GM23338 (cell line): ENCODE results near the gene STX1A. TPM values are rescaled to one million over a fixed set of nuclear protein-coding genes. Genes with fewer than 3 reads are reported as not detected.

ENCODE experiments used
- ATAC-seq: fragments of 200-7000 bp; cut with Tn5 transposase; 3 replicates; pipeline ENCODE4 v1.9.1; 2020
- DNase-seq: peaks from one replicate; pipeline ENCODE4 v3.0.0-alpha.2; 2015; ENCODE audit warnings: low spot score
- H2AFZ ChIP-seq: fragments of 200-600 bp; sonication (generic); 2 replicates; pipeline ENCODE4 v1.8.0; 2016; ENCODE audit warnings: antibody characterized with exemption, mild to moderate bottlenecking, moderate library complexity
- H3F3A ChIP-seq: fragments of 200-600 bp; sonication (generic); replicated peaks from 2 replicates; pipeline ENCODE4 v1.8.0; 2017; ENCODE audit warnings: antibody characterized with exemption, mixed run types, low read depth
- H3K27ac ChIP-seq: fragments of 200-600 bp; sonication (generic); 2 replicates; pipeline ENCODE4 v1.6.1; 2016; ENCODE audit warnings: low read depth
- H3K27me3 ChIP-seq: fragments of 200-600 bp; sonication (generic); 2 replicates; pipeline ENCODE4 v1.8.0; 2016; ENCODE audit warnings: mild to moderate bottlenecking, mixed run types, moderate library complexity; ENCODE audit not compliant: insufficient read depth
- H3K36me3 ChIP-seq: fragments of 200-600 bp; sonication (generic); 2 replicates; pipeline ENCODE4 v1.8.0; 2016; ENCODE audit warnings: mild to moderate bottlenecking; ENCODE audit not compliant: insufficient read depth
- H3K4me1 ChIP-seq: fragments of 200-600 bp; sonication (generic); 2 replicates; pipeline ENCODE4 v1.8.0; 2016; ENCODE audit warnings: mild to moderate bottlenecking, moderate library complexity; ENCODE audit not compliant: insufficient read depth
- H3K4me2 ChIP-seq: fragments of 200-600 bp; sonication (generic); 2 replicates; pipeline ENCODE4 v1.7.1; 2017; ENCODE audit warnings: mixed run types
- H3K4me3 ChIP-seq: fragments of 200-600 bp; sonication (generic); 2 replicates; pipeline ENCODE4 v1.6.1; 2016; ENCODE audit warnings: mixed run types
- H3K79me2 ChIP-seq: fragments of 200-600 bp; sonication (generic); replicated peaks from 2 replicates; pipeline ENCODE4 v1.8.0; 2017; ENCODE audit warnings: mild to moderate bottlenecking; ENCODE audit not compliant: insufficient read depth
- H3K9me2 ChIP-seq: fragments of 200-600 bp; sonication (generic); 2 replicates; pipeline ENCODE4 v1.8.0; 2017; ENCODE audit not compliant: insufficient read depth
- H4K20me1 ChIP-seq: fragments of 200-600 bp; sonication (generic); replicated peaks from 2 replicates; pipeline ENCODE4 v1.8.0; 2017; ENCODE audit warnings: mild to moderate bottlenecking; ENCODE audit not compliant: insufficient read depth
- H3K27ac Mint-ChIP-seq: 2 replicates; pipeline ENCODE4 v1.8.0; 2020; ENCODE audit warnings: inconsistent platforms, mild to moderate bottlenecking, moderate library complexity, mixed read lengths
- H3K27me3 Mint-ChIP-seq: 3 replicates; pipeline ENCODE4 v1.8.0; 2022; ENCODE audit warnings: low read depth, mild to moderate bottlenecking, moderate library complexity, mixed read lengths, inconsistent platforms; ENCODE audit not compliant: insufficient read depth, poor library complexity
- H3K36me3 Mint-ChIP-seq: 3 replicates; pipeline ENCODE4 v1.8.0; 2021; ENCODE audit warnings: low read depth, mild to moderate bottlenecking, inconsistent platforms, moderate library complexity, mixed read lengths
- H3K4me1 Mint-ChIP-seq: 3 replicates; pipeline ENCODE4 v1.8.0; 2020; ENCODE audit warnings: mild to moderate bottlenecking, inconsistent platforms, mixed read lengths
- H3K4me3 Mint-ChIP-seq: 3 replicates; pipeline ENCODE4 v1.8.0; 2021; ENCODE audit warnings: moderate library complexity, mild to moderate bottlenecking, inconsistent platforms, mixed read lengths
- H3K9me3 Mint-ChIP-seq: 3 replicates; pipeline ENCODE4 v1.8.0; 2020; ENCODE audit warnings: moderate library complexity, mild to moderate bottlenecking, inconsistent platforms, mixed read lengths
- CREB1 ChIP-seq: fragments of 250-450 bp; sonication (Bioruptor Pico); IDR thresholded peaks from 2 replicates; pipeline ENCODE4 v1.5.0; 2020; ENCODE audit warnings: low read depth, mild to moderate bottlenecking, moderate library complexity
- CTCF ChIP-seq, 2 experiments: fragments of 200-600 bp in 1 of 2; sonication (generic) in 1 of 2; conservative IDR thresholded peaks; 2 replicates each; pipeline versions ENCODE4 v1.5.1 to v1.6.1; 2016 to 2017; ENCODE audit warnings: antibody characterized with exemption in 2 of 2, low read depth in 2 of 2, mild to moderate bottlenecking in 2 of 2, moderate library complexity in 1 of 2
- ETS1 ChIP-seq: IDR thresholded peaks from 2 replicates; pipeline ENCODE4 v1.6.1; 2016; ENCODE audit warnings: antibody characterized with exemption
- EZH2 ChIP-seq: fragments of 200-600 bp; sonication (generic); IDR thresholded peaks from one replicate; pipeline ENCODE4 v1.8.0; 2017; ENCODE audit warnings: antibody characterized with exemption, mild to moderate bottlenecking, low read depth; ENCODE audit not compliant: unreplicated experiment
- EZH2phosphoT487 ChIP-seq: fragments of 200-600 bp; sonication (generic); IDR thresholded peaks from one replicate; pipeline ENCODE4 v1.8.1; 2018; ENCODE audit warnings: antibody characterized with exemption; ENCODE audit not compliant: unreplicated experiment
- NANOG ChIP-seq: IDR thresholded peaks from 2 replicates; pipeline ENCODE4 v1.6.1; 2016; ENCODE audit warnings: antibody characterized with exemption, borderline replicate concordance
- POLR2AphosphoS5 ChIP-seq: IDR thresholded peaks from 2 replicates; pipeline ENCODE4 v1.6.1; 2016; ENCODE audit warnings: antibody characterized with exemption, low read depth
- STAT1 ChIP-seq: IDR thresholded peaks from one replicate; pipeline ENCODE4 v1.6.1; 2016; ENCODE audit warnings: antibody characterized with exemption; ENCODE audit not compliant: unreplicated experiment
- ZNF114 ChIP-seq: fragments of 250-450 bp; sonication (Bioruptor Pico); IDR thresholded peaks from 2 replicates; pipeline ENCODE4 v1.5.0; 2020; ENCODE audit warnings: mild to moderate bottlenecking, moderate library complexity
- ZNF331 ChIP-seq: fragments of 250-450 bp; sonication (Bioruptor Pico); IDR thresholded peaks from 2 replicates; pipeline ENCODE4 v1.5.0; 2020; ENCODE audit warnings: low read depth, mild to moderate bottlenecking, moderate library complexity
- ZNF462 ChIP-seq: fragments of 250-450 bp; sonication (Bioruptor Pico); IDR thresholded peaks from 2 replicates; pipeline ENCODE4 v1.5.0; 2020; ENCODE audit warnings: mild to moderate bottlenecking, moderate library complexity
- polyA plus RNA-seq: library from polyadenylated mRNA; unstranded; fragments of >200 nt; fragmentation: Nextera tagmentation; extraction: Ambion mirVana; gene quantifications from 2 replicates; pipeline ENCODE4 v1.2.1, GENCODE V29; 2016
- total RNA-seq: library from RNA; depleted of rRNA; stranded (reverse); fragments of >200 nt; shearing (Covaris generic); gene quantifications from 2 replicates; pipeline ENCODE4 v1.2.3, GENCODE V29; 2014

Gene STX1A
- total and polyA plus RNA-seq, 2 experiments from 2014 or later, result 9.1 to 19.8 TPM

- no peak overlapping the region for H3K4me3 ChIP-seq
- no peaks in the 10 kb centered on the region for H4K20me1 ChIP-seq
- H3K27me3 ChIP-seq, result peaks cover 42% of the 10 kb centered on the region
- Mint-ChIP-seq H3K27me3 (peaks cover 34% of the 10 kb centered on the region), H3K9me3 (no peaks in the 10 kb centered on the region), H3K4me1 (peaks cover 9% of the 10 kb centered on the region), H3K27ac (no peak overlapping the region), H3K4me3 (peak overlapping the region; percentile 11; the same call in 1 of the 3 replicates), H3K36me3 (no peaks in the 10 kb centered on the region; the same call in 2 of the 3 replicates)
- peaks cover 11% of the 10 kb centered on the region; the same call in 1 of the 2 replicates for H3K4me1 ChIP-seq
- no peak overlapping the region for H3K4me2 ChIP-seq
- ATAC-seq (no peak), DNase-seq (no peak)
- H3K27ac ChIP-seq, result no peak overlapping the region
- H2AFZ ChIP-seq, result no peak overlapping the region
- H3K36me3 ChIP-seq, result no peaks in the 10 kb centered on the region
- no peaks in the 10 kb centered on the region for H3K79me2 ChIP-seq
- TF ChIP-seq ZNF462 (CRISPR knock-in tag), result no peak
- TF ChIP-seq ZNF331 (CRISPR knock-in tag), result no peak
- TF ChIP-seq NANOG, result no peak
- no peak for TF ChIP-seq CTCF (conservative IDR thresholded peaks at IDR 0.05; ENCODE audit: low read depth in 2 of 2)
- no peak for TF ChIP-seq POLR2AphosphoS5
- TF ChIP-seq STAT1, result no peak
- TF ChIP-seq CREB1 (CRISPR knock-in tag), result no peak
- no peak for TF ChIP-seq ETS1
- TF ChIP-seq EZH2, result no peak
- TF ChIP-seq ZNF114 (CRISPR knock-in tag), result no peak
- no peak for TF ChIP-seq EZH2phosphoT487
- no peaks in the 10 kb centered on the region for H3F3A ChIP-seq
- H3K9me2 ChIP-seq, result no peaks in the 10 kb centered on the region
Observed at GRCh38 chr7:73649576-73649975, 69.9 kb downstream of the STX1A start.
